Ovary (tissue), 9 donors: Measurements from ENCODE around the gene SPEG. TPM values are rescaled to one million over a fixed set of nuclear protein-coding genes. Genes with fewer than 3 reads are reported as not detected.

Experiments used
- DNase-seq, 5 donors: peaks; one replicate each; pipeline ENCODE4 v3.0.0-alpha.2; 2019 to 2020
- H3K27ac ChIP-seq, 2 donors: fragments of 200-600 bp; one replicate each; pipeline versions ENCODE4 v1.5.1 to v1.8.0; 2019 to 2022
- H3K27me3 ChIP-seq: fragments of 200-600 bp; one replicate; pipeline ENCODE4 v1.8.0; 2022
- H3K36me3 ChIP-seq: fragments of 200-600 bp; sonication (generic); one replicate; pipeline ENCODE4 v1.5.1; 2019
- H3K4me1 ChIP-seq: one replicate; pipeline ENCODE4 v1.8.1; 2013; ENCODE audit warnings: mild to moderate bottlenecking, moderate library complexity; ENCODE audit not compliant: insufficient read depth
- H3K4me3 ChIP-seq: fragments of 200-600 bp; sonication (generic); one replicate; pipeline ENCODE4 v1.5.1; 2017
- H3K9me3 ChIP-seq, 2 donors: fragments of 200-600 bp in 1 of 2; sonication (generic) in 1 of 2; one replicate each; pipeline versions ENCODE4 v1.5.1 to v1.8.1; 2013 to 2019; ENCODE audit warnings: mild to moderate bottlenecking in 1 of 2, moderate library complexity in 1 of 2
- EP300 ChIP-seq: sonication (generic); formaldehyde crosslinking; IDR thresholded peaks from one replicate; pipeline ENCODE4 v1.6.1; 2017; ENCODE audit warnings: antibody characterized with exemption
- POLR2A ChIP-seq: fragments of 450-650 bp; IDR thresholded peaks from one replicate; pipeline ENCODE4 v1.6.1; 2017; ENCODE audit warnings: antibody characterized with exemption, mild to moderate bottlenecking, moderate library complexity
- WGBS, 3 donors: extraction: QIAGEN DNeasy Blood & Tissue Kit in 1 of 3; methylation state at CpG; one replicate each; pipeline versions ENCODE4 v1.1.5 to v1.1.7; 2013 to 2017; 5-methylcytosine and 5-hydroxymethylcytosine counted together
- intact Hi-C, 4 donors: fragments of 100-400 bp; cut with DNase I; formaldehyde crosslinking; loops; one replicate each; pipeline versions ENCODE4 v1.11.0 to v1.15.1; 2022 to 2023
- polyA plus RNA-seq, 2 donors: library from polyadenylated mRNA; stranded (reverse); fragments of 200-250 nt in 1 of 2; fragments of 350-450 nt in 1 of 2; fragmentation: Illumina TruSeq in 1 of 2; extraction: RNeasy Lipid Tissue Mini Kit (QIAGEN cat#74804) in 1 of 2; gene quantifications; one replicate each; pipeline ENCODE4 v1.2.3, GENCODE V29; 2013 to 2014
- total RNA-seq, 7 donors: library from RNA; depleted of rRNA in 2 of 7; stranded (reverse); fragments of >200 nt in 2 of 7; fragmentation: NEBNext Ultra II Directional in 3 of 7; extraction: Animal tissue kit (Norgen Biotek cat#: 25700) in 3 of 7; gene quantifications; one replicate each; pipeline versions ENCODE4 v1.1.0 to v1.2.4, GENCODE V29; 2016 to 2023
- TF ChIP-seq, protein P1 (sequence below), 3 donors: fragments of 450-650 bp in 2 of 3; fragments of 200-600 bp in 1 of 3; IDR thresholded peaks; one replicate each; pipeline versions ENCODE4 v1.5.1 to v1.8.0; 2016 to 2022; ENCODE audit warnings: antibody characterized with exemption in 3 of 3, mild to moderate bottlenecking in 1 of 3
- donor health status: DM: no; HTN: no; CAD: no; lungs with moderate emphysema.
- donor health status: DM: no; HTN: no; CAD: no.
- donor health status: Bipolar disorder and iron deficiency.
- donor health status: DM: yes; HTN: yes; CAD: no.
- donor health status: DM: no; HTN: no; CAD: no.
- donor health status: DM: yes; HTN: yes; CAD: no.

The SPEG gene
- total and polyA plus RNA-seq, 9 donors: 9.9 to 79.7 (median 29.6) TPM

DNA sequence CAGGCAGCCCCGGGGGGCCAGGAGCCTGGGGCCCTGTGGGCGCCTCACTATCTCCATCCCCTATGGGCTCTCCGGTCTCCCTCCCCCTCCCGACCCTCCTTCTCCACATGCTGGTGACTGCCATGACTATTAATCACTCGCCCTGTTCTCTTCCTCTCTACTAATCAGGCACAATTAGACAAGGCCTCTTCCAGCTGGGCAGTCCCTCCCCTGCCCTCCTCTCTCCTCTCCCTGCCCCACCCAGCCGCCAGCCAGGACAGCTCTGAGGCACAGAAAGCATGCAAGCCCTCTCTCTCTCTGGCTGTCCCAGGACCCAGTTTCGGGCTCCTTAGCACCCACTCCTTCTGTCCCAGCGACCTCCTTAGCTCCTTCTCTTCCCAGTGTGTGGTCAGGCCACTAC is 85.4 kb downstream of the SPEG start:
- Histone ChIP-seq H3K27me3 (no peaks in the 10 kb centered on the region), H3K27ac (no peak overlapping the region), H3K4me3 (no peak overlapping the region), H3K9me3 (no peaks in the 10 kb centered on the region), H3K4me1 (no peaks in the 10 kb centered on the region), H3K36me3 (no peaks in the 10 kb centered on the region)
- intact Hi-C loops: loop anchor here in 3 of 4 donors (5.0 to 10.0 kb wide), 3 partner anchors 45 to 245 kb away; partner anchors contain the start of gene DNAJB2 (in 2 of the 3)
- no peak for DNase-seq
- TF ChIP-seq EP300 (no peak), POLR2A (no peak)
- WGBS, 3 donors: 69 to 71% (median 70%) methylated on average over 8 of the region's 8 CpGs

DNA sequence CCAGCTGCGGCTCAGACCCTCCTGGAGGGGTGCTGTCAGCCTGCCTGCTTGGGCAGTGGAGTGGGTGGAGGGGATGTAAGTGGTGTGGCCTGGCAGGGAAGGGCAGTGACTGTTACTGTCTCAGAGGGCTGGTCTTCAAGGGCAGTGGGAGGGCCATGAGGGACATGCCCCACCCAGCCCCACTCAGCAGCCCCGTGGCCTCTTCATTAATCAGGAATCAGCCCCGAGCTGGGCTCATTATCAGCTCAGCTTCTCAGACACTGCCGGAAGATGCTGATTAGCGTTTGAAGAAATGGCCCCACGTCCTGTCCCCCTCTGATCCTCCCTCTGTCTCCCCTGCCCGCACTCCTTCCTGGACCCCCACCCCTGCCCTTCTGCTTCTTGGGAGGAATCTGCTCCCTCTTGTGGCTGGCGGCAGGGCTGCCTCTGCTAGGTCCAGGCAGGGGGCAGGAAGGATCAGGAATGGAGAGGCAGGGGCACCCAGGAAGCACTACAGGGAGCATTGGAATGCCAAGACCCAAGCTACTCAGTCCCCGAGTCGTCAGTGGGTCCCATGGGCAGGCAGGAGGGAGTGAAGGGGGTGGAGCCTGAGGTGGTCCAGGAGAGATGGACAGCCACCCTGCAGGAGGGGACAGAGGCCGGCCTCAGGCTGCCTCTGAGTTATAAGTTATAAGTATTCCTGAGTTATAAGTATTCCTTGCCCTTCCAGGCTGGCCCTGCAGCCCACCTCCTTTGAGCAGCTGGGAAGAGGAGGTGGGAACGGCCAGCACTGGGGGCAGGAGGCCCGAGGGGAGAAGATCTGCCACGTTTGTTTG is 86.6 kb downstream of the SPEG start:
- H3K27me3 ChIP-seq: no peaks in the 10 kb centered on the region
- no peaks in the 10 kb centered on the region for H3K36me3 ChIP-seq
- 19 to 28% (median 23%) methylated on average over 14 of the region's 14 CpGs for WGBS, 3 donors
- intact Hi-C loops: loop anchor here in 3 of 4 donors (5.0 to 10.0 kb wide), 3 partner anchors 46 to 246 kb away; partner anchors contain the start of gene DNAJB2 (in 2 of the 3)
- no peaks in the 10 kb centered on the region for H3K9me3 ChIP-seq
- no peak overlapping the region for H3K27ac ChIP-seq
- H3K4me1 ChIP-seq: no peaks in the 10 kb centered on the region
- no peak overlapping the region for H3K4me3 ChIP-seq
- TF ChIP-seq, protein P1, sequence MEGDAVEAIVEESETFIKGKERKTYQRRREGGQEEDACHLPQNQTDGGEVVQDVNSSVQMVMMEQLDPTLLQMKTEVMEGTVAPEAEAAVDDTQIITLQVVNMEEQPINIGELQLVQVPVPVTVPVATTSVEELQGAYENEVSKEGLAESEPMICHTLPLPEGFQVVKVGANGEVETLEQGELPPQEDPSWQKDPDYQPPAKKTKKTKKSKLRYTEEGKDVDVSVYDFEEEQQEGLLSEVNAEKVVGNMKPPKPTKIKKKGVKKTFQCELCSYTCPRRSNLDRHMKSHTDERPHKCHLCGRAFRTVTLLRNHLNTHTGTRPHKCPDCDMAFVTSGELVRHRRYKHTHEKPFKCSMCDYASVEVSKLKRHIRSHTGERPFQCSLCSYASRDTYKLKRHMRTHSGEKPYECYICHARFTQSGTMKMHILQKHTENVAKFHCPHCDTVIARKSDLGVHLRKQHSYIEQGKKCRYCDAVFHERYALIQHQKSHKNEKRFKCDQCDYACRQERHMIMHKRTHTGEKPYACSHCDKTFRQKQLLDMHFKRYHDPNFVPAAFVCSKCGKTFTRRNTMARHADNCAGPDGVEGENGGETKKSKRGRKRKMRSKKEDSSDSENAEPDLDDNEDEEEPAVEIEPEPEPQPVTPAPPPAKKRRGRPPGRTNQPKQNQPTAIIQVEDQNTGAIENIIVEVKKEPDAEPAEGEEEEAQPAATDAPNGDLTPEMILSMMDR (IDR thresholded peaks at IDR 0.05): peak in 2 of 3 donors; percentile 44 to 48
- TF ChIP-seq POLR2A: no peak
- TF ChIP-seq EP300: no peak
- DNase-seq: no peak

DNA sequence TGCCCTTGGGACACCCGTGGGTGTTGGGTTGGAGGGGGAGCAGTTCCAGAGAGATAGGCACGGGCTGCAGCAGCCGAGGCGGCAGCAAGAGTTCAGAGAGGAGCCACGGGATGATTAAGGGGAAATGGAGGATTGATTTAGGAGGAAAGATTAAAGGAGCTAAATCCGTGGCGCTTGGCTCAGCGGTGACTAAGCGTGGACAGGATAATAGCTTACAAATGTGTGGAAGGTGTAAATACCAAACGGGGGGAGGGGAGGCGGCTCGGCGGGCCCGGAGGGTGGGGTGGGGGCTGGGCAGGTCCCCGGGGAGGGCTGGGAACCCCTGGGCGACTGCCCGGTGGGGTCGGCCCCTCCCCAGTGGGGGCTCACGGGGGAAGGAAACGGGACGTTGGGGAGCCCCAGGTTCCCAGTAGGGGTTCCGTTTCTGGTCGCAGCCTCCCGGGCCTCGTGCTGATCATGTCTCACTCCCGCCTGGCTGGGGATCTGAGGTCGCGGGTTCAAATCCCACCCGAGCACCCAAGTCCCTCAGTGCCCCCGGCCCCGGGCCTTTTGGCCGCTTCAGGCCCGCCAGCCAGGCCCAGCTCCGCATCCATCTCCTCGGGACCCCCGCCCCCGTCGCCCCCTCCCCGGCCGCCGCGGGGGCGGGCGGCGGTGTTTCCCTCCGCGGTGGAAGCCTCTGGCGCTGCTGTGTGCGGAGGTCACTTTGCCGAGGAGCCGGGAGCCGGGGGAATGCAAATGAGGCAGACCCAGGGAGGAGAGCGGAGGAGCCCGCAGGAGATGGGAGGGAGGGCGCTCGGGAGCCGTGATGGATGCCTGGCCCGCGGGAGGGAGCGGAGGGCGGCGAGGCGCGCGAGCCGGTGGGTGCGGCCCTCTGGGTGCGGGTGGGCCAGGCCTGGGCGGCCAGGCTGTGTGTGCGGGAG is 87.7 kb downstream of the SPEG start:
- no peak overlapping the region for H3K27ac ChIP-seq
- H3K4me1 ChIP-seq: no peaks in the 10 kb centered on the region
- DNase-seq: peak in 3 of 5 donors; percentile 60 to 62 (median 60)
- H3K9me3 ChIP-seq: no peaks in the 10 kb centered on the region
- H3K27me3 ChIP-seq: no peaks in the 10 kb centered on the region
- H3K4me3 ChIP-seq: peak overlapping the region; percentile 27
- TF ChIP-seq, protein P1 (IDR thresholded peaks at IDR 0.05): no peak
- no peak for TF ChIP-seq EP300
- TF ChIP-seq POLR2A: no peak
- intact Hi-C loops: loop anchor here in 3 of 4 donors (5.0 to 10.0 kb wide), 3 partner anchors 48 to 248 kb away; partner anchors contain the start of gene DNAJB2 (in 2 of the 3)
- WGBS, 3 donors: 2 to 3% (median 2%) methylated on average over 46 to 70 of the region's 70 CpGs
- no peaks in the 10 kb centered on the region for H3K36me3 ChIP-seq

DNA sequence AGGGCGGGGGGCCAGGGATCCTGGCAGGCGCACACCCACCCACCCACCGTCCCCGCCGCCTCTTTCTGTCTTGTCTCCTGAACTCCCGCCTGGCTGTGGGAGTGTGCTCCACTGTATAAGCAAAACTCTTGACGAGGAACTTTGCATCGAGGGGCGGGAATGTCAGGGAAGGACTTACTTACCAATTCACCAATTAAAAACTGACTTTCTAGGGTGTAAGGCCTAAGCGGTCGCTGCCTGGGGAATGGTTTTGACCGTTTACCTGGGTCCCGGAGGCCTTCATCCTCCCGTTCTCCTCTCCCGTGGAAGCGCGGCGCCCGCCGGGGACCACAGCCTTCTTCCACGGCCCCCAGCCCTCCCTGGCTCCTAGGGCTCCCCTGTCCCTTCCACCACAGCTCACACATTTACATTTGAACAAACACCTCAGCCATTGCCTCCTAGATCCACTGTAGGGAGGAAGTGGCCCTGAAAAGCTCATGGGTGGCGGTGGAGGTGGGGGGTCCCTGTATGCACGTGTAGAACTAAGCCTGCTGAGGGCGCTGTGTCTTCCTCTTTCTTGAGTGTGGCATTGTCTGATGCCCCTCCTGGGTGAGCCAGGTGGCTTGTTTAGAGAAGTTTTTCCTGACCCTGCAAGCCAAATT is 88.5 kb downstream of the SPEG start:
- Histone ChIP-seq H3K27ac (no peak overlapping the region), H3K27me3 (no peaks in the 10 kb centered on the region), H3K9me3 (no peaks in the 10 kb centered on the region), H3K4me3 (peak overlapping the region; percentile 27), H3K4me1 (no peaks in the 10 kb centered on the region), H3K36me3 (no peaks in the 10 kb centered on the region)
- WGBS, 3 donors: 25 to 29% (median 28%) methylated on average over 24 of the region's 24 CpGs
- intact Hi-C loops: loop anchor here in 3 of 4 donors (5.0 to 10.0 kb wide), 3 partner anchors 48 to 248 kb away; partner anchors contain the start of gene DNAJB2 (in 2 of the 3)
- DNase-seq: no peak
- TF ChIP-seq, protein P1 (IDR thresholded peaks at IDR 0.05): no peak
- no peak for TF ChIP-seq EP300
- TF ChIP-seq POLR2A: no peak
